GM19463 (cell line): ENCODE results near the gene PDGFD.

ENCODE experiments used
- ATAC-seq: cut with Tn5 transposase; IDR thresholded peaks from one replicate; pipeline ENCODE4 v1.9.1; 2021; ENCODE audit warnings: mild to moderate bottlenecking, moderate library complexity; ENCODE audit not compliant: unreplicated experiment

Gene PDGFD

DNA sequence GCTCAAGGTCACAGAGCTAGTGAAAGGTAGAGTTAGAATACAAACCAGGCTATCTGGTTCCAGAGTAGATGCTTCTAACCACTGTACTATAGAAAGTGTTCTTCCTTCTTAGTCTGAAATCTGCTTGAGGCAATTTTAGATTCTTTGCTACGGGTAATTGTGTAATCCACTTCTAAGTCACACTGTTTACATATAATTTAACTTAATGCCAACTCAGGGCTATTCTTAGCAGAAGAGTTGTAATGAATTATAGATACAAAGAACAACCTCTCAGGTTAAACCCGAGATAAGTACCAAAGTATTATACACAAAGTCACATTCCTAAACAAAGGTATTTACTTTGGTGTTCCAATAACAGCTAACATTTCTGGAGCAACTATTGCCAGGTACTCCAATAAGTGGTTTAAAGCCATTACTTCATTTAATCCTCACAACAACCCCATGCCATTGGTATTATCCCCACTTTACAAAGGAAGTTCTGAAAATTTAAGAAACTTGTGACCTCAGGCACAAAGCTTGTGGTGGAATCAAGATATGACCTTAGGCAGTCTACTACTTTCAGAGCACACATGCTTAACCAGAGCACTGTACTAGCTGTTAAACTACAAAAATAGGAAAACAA, 158.6 kb downstream of the PDGFD start:
- no peak for ATAC-seq

DNA sequence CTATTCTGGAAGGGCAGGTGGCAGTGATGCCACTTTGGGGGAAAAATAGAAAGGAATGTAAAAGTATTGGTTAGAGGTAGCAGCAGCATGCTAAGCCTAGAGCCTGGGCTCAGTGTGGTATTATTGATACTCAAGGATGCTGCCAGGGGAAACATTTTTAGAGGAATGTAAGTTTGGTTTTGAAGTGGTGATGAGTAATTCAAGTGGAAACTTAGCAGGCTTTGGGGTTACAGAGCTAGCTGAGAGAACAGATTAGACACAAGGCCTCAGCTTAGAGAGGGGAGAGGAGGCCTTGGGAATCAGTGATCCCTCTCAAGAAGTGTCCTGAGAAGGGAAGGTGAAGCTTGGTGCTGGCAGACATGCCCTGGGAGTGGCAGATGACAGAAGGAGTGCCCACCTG, 160.5 kb downstream of the PDGFD start:
- no peak for ATAC-seq

GRCh38 chr11:104001561-104002056, 162.3 kb downstream of the PDGFD start:
- no peak for ATAC-seq

DNA sequence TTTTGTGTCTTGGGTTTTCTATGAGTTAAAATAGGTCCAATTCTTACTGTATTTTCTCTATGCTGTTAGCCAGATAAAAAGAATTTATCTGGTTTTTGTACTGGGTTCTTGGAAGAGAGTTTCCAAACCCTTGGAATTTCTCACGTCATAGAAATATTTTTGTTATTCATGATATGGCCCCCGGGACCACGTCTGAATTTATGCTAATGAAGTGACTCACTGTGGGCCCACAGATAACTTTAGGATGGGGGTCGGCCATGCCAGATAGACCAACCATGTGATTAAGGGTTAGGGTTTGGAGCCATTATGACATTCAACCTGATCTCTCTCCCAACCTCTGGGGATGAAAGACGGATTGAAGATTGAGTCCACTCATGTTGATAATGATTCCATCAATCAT, 163.1 kb downstream of the PDGFD start:
- no peak for ATAC-seq

GRCh38 chr11:103998826-103999508, 165.0 kb downstream of the PDGFD start:
- ATAC-seq, result no peak

GRCh38 chr11:103997082-103997481, 166.9 kb downstream of the PDGFD start:
- peak; percentile 74 for ATAC-seq

DNA sequence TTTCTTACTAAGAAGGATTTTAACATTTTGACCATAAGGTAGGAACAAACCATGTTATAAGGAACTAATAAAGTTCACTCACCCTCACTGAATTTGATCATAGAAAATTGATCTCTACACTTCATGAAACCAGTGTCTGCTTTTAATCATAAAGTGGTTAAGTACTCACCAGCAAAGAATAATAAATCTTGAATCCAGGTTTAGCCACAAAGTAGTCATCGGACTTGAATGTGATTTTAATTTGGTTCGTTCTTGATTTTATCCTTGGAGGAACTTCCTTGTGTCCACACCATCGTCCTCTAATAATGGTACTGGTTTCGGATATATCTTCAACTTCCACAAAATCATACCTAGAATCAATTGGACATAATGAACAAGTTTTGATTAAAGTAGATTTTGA, 168.1 kb downstream of the PDGFD start:
- ATAC-seq, result no peak

DNA sequence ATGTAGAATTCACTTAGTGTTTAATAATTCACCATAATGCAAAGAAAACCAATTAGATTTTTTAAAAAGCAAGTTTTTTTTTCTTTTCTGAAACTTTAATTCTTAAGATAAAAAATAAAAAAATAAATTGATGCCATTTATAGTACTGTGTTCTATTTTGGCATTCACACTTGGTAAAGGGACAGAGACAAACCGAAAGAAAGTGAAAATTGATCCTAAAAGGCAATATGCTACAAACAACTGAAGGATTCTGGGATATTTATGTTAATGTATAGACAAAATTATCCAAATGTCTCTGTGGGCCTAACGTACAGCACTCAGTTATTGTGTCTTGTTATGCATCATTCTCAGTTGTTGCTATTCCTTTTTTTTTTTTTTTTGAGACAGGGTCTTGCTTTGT, 169.4 kb downstream of the PDGFD start:
- no peak for ATAC-seq

- ATAC-seq, result no peak
Observed at GRCh38 chr11:103994094-103994493, 169.9 kb downstream of the PDGFD start.

DNA sequence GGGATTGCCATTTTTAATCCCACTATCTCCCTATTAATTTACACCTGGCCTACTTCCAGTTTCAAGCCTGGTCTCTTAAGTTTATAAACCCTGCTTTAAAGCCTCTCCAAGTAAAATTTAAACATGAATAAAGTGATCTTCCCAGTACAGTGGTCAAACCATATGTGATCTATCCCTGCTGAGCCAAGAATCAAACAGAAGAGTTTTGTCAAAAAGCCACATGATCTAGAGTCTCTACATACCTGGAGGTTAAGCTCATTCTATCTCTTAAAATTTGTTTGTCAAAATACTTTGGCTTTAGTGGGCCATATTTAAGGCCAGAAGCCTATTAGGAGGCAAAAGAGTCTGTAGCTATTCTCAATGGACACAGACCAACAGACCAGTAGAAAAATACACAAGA, 170.4 kb downstream of the PDGFD start:
- ATAC-seq, result no peak

DNA sequence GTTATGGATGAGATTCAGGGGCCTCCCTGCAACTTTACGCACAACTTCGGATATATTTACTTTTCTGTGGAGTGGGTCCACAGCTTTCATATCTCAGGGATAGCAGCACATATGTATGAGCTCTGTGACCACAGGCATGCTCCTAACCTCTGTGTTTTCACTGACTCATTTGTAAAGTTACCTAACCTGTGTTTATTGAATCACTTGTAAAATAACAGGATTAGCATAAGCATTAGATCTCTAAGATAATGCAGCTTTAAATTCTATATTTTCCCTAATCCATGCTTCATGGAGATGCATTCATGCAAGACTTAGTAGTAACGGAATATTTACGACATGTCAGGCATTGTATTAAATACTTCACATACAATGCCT, 175.4 kb downstream of the PDGFD start:
- ATAC-seq, result no peak

- no peak for ATAC-seq
Observed at GRCh38 chr11:103987629-103988594, 176.0 kb downstream of the PDGFD start.

GRCh38 chr11:103985041-103985440, 178.9 kb downstream of the PDGFD start:
- ATAC-seq, result no peak

GRCh38 chr11:103980108-103980507, 183.8 kb downstream of the PDGFD start:
- ATAC-seq, result no peak

- no peak for ATAC-seq
Observed at GRCh38 chr11:103978616-103979595, 185.0 kb downstream of the PDGFD start.

DNA sequence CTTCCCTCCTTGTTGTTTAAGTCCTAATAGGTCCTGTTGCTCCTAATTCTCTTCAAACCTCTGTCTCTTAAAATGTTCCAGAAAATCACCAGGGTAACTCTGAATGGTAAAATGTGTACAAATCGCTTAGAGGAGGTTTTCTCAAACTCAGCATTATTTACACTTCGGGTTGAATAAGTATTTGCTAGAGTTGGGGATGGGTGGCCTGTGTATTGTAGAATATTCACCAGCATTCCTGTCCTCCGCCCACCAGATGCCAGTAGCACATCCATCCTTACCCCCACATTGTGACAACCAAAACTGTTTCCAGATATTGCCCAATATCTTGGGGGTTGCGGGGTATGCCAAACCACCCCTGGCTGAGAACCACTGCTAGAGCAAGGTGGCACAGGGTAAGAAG, 191.9 kb downstream of the PDGFD start:
- ATAC-seq, result no peak

- peak; percentile 97 for ATAC-seq
Observed at GRCh38 chr11:103970701-103971249, 193.2 kb downstream of the PDGFD start.

DNA sequence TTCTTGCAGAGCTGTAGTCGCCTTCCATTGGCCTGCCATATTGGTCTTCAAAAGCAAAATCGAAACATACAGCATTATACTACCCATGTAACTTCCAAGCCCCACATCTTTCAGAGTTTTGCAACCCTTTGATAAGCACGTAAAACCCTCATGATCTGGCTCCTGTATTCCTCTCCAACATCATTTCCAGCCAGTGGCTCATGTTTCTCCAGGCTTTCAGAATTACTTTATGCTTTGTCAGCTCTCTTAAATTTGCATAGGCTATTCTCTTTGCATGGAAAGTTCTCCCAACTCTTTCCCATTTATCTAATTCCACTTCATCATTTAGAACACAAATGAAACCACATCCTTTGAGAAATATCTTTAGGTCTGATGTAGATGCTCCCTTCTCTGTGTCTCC, 195.3 kb downstream of the PDGFD start:
- no peak for ATAC-seq

DNA sequence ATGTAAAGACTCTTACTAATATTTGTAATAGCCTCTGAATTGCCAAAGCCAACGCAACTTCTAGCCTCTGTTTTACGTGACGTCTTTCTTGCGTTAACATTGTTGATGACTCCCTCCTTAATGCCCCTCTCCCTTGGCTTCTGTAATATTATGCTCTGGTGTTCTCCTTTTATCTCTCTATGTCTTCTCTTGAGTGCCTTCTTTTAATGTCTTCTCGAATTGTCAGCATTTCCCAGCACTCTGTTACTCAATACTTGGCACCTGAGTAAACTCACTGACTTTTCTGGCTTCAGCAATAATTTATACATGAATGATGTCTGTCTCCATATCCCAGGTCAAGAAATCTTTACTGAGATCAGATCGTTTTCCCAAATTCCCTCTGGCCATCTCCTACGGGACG, 196.0 kb downstream of the PDGFD start:
- no peak for ATAC-seq

GRCh38 chr11:103964390-103964789, 199.6 kb downstream of the PDGFD start:
- ATAC-seq, result no peak
